Putamen (tissue), 1 donor: ENCODE measurements around the gene WNT3.
"Not testable (repeated sequence)": the region's sequence is repeated elsewhere in the genome, so short reads cannot be mapped to it uniquely, and the experiment has no call there.

Source experiments
- DNase-seq: peaks from one replicate; pipeline ENCODE4 v3.0.0-alpha.2; 2016; ENCODE audit warnings: low spot score

WNT3 gene

DNA sequence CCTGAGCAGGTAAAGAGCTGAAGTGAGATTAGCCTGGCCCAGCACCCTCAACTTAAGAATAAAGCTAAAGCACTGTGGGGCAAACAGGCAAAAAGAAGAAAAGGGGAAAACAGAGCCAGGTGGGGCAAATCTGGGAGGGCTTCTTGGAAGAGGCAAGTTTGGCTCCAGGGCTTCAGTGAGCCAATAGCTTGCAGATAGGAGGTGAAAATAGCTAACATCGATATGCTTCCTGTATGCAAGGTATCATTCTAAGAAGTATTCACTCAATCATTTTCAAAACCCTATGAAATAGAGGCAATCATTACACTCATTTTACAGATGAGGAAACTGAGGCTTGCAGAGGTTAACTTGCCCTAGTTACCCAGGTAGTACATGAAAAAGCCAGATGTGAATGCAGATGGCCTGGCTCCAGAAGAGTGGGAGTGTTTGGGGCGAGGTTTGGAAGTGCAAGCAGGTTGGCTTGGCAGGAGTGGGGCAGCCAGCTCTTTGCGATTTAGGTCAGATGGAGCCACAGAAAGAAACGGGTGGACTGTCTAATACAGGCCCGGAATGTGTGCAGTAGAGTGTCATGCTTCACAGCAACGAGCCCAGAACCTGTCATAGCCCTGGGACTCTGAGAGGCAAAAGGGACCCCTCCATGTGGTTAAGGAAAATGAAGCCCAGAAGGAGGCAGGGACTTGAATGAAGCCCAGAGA lies 5.7 kb downstream of the WNT3 start:
- no peak for DNase-seq

DNA sequence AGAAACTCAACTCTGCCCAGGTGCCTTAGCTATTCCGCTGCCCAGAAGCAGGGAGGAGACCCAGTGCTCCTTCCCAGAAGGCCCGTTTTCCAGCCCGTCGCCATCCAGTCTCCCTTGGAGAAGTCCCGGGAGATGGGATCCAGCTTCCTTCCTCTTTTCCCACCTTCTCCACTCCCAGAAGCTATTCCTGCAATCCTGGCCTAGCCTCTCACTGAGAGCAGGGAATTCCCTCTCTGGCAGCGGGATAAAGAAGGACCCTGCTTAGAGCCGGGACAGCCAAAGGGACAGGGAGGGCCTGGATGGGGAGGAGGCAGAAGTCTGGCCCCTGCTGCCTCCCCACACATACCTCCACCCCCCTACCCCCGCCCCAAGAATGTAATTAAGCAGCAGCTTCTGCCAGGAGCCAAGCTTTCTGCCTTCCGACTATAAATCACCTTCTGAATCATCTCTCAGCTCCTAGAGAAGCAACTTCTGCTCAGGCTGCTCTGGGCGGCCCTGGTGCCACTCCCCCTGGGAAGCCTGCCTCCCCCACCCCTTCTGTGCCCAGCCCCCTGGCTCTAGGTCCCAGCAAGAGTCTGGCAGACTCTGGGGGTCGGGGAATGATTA lies 6.4 kb downstream of the WNT3 start:
- no peak for DNase-seq

DNA sequence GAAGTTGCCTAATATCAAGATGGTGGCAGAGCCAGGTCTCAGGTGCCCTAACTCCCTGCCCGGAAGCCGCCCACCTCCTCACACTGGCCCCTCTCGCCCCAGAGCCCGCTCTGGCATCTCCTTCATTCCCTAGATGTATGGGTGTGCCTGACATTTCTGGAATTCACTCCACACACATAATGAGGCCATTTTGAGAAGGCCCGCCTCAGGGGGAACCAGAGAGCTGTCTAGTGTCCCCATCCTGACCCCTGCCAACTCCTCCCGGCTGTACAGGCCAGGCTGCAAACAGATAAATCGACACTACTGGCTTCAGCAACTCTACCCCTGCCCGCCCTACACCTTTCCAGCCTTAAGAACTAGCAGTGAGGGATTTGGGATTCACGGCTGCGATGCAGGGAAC lies 7.7 kb downstream of the WNT3 start:
- DNase-seq: no peak

DNA sequence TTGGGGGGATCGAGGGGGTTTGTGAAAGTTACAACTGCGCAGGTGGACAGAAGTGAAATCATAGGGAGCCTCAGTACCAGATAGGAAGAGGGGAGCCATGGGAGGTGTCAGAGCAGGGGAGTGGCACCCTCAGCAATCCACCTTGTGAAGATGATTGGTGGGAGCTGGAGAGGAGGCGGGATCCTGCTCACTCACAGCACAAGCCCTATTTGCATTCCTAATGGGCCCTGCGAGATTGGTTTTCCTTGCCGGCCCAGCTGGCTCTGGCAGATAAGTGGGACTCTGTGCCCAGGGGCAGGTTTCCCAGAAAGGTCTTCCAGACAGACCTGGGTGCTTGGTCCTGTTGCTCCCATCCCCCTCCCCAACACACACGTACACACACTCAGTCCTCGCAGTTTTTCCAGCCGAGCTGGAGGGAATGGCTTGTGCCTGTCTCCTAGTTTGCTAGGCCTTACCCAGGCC lies 9.4 kb downstream of the WNT3 start:
- DNase-seq: no peak

DNA sequence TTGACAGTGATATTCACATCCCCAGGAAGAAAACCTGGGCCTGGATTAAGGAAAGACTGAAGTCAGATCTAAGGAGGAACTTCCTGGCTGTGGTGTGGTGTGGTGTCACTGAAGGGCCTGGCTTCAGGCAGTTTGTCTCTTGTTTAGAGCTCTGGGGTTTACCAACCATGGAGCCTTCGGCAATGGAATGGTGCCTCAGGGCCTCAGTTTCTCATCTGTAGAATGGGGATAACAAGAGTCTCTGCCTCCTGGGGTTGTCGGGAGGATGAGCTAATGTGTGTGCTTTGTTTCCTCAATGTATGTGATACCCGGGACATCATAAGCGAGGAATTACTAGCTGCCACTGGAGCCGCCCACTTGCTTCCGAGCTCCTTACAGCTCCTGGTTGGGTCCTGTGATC lies 12.7 kb downstream of the WNT3 start:
- DNase-seq: no peak

DNA sequence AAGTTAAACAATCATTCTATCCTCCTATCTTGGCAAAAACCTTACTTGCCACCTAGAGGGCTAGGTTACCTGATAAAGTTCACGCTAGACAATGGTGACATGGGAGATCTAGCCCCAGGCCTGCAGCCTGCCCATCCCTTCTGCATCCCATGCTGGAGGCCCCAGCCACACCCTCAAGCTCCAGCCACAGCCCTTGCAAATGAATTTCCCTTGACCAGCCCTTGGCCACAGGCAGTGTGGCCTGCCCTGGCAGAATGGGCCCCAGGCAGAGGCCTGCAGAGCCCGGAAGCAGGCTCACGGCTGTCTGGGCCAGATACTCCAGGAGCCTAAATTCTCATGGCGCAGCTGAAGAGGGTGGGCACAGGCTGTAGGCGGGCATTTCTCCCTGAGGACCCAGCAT lies 14.9 kb downstream of the WNT3 start:
- DNase-seq: no peak

DNA sequence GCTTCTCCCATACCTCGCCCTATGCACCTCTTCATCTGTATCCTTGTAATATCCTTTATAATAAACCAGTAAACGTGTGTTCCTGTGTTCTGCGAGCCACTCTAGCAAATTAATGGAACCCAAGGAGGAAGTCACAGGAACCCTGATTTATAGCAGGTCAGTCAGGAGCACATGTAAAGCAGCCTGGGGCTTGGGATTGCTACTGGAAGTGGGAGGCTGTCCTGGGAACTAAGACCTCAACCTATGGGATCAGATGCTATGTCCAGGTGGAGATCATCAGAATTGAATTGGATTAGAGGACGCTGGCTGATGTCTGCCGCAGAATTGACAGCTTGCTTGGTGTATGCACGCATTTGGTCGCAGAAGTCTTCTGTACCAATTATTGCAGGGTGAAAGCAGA lies 15.7 kb downstream of the WNT3 start:
- no peak for DNase-seq

DNA sequence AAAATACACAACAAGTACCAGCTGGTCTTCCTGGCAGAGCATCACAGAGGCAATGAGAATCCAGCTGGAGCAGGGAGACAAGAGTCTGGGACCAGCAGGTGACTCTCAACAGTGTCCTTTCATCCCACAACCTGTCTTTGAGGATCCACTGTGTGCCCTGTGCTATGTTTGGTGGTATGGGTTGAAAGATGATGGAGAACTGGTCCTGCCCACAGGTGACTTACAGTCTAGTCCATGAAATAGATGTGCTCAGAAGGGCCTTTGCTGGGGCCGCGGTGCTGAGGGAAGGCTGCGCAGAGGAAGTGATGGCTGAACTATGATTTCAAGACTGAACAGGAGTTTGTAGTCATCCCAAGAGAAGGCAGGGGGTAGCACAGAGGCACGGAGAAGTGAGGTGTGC lies 17.9 kb downstream of the WNT3 start:
- no peak for DNase-seq

DNA sequence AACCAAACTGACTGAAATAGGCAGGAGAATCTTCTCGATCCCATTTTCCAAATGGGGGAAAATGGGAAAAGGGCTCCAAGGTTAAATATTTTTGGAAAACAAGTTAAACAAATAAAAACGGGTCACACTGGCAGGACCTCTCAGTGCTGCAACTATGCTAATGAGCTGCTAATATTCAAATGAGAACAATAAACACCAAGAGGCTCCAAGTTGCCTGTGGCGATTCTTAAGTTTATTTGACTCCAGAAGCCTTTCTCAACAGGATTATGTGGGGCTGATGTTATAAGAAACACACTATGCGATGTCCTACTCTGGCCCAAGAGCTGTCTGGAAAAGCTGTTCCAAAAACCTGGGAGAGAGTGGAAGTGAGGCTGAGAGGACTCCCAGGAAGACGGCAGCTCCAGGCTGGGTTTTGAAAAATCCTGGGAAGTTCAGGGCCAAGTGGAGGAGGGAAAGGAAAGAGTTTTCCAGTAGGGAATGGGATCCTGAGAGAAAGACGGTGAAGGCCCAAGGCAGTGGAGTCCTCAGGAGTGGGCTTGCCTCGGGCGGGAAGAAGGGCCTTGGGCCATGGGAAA lies 21.4 kb downstream of the WNT3 start:
- DNase-seq: no peak

DNA sequence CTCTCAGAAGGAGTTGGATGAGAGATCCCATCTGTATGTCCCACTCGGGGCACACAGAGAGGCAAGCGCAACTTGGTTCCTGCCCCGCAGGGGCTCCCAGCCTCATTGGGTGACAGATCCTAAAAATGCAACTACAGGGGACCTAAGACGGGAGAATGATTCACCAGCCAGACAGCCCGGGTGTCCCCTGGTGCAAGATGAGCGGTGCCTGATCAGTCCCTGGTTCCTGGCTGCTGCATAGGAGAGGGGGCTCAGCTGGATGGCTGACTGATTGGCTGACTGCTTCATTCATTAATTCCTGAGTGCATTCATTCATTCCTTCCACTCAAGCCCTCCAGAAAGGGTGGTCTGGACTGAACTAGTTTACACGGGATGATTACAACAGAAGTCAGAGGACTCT lies 22.0 kb downstream of the WNT3 start:
- no peak for DNase-seq

DNA sequence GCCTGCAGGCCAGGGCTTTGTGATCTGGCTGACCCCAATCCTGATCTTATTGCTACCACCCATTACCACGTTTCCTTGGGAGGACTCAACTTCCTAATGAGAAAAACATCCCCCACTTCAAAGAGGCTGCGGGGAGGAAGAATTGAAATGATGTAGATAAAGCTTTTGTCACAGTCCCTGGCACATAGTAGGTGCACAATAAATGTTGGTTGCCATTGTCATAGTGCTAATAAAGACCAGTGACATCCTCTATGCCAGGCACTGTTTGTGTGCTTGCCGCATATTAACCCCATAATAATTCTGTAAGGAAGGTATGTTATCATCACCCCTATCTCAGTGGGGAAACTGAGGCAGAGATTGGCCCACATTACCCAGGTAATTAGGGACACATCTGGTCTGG lies 22.4 kb downstream of the WNT3 start:
- DNase-seq: no peak

DNA sequence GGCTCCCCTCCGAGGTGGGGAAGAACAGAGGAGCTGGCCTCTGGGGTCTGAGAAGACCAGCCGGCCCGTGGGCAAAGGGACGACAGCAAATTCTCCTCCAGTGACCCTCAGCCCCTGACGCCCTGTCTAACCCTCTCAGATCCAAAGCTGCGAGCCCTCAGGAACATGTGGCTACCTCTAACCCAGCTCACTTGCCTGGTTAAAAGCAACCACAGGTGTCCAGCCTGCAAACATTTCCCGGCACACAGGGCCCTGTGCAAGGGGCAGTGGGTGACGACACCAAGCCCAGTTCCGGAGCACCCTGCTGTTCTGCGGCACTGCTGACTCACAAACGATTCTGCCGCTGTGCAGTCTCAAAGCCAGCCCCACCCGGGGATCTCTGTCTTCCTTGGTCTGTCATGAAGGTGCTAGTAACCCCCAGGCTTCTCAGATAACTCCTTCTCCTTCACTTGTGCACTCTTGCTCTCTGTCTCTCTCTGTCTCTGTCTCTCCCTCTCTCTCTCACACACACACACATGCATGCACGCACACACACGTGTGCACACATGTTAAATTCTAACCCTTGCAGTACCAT lies 23.0 kb downstream of the WNT3 start:
- no peak for DNase-seq

DNA sequence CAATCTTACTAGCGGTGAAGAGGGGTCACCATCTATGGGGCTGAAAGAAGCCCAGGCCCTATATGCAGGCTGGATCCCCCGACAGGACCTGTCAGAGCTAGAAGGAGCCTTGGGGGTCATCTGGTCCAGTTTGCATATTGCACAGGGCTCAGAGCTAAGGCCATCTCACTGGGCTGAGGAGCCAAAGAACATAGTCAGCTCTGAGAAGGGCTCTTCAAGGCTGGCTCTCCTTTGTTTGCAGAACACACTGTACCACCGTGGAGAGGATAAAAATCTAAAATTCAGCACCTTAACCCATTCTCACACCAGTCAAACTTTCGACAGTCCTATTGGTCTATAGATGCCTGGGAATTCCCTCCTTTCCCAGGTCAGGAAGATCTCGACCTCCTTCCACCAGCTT lies 24.2 kb downstream of the WNT3 start:
- DNase-seq: no peak

DNA sequence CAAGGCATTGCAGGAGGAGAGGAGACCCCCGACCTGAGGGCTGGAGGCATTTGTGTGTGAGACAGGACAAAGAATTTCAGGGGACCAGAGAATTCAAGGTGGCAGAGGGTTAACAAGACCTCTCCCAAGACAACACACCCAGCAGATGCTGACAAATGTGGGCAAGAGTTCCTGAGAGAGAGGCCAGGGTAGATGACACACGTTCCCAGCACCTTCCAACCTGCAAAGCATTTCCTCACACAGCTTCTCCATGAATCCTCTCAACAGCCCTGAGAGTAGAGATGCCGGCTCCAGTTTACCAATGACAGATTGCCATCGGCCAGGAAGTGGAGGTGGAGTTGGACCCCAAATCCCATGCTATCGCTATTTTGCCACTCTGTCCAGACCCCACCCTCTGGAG lies 25.0 kb downstream of the WNT3 start:
- DNase-seq: no peak

DNA sequence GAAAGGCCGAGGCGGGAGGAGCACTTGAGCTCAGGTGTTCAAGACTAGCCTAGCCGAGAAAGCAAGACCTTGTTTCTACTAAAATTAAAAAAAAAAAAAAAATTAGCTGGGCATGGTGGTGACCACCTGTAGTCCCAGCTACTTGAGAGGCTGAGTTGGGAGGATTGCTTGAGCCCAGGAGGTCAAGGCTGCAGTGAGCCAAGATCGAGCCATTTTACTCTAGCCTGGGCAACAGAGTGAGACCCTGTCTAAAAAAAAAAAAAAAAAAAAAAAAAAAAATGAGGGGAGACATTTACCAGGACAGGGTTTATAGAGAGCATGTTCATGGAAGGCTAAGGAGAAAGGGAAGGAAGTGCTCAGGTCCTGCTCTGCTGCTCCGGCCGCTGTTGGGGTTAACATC lies 25.5 kb downstream of the WNT3 start:
- not testable (repeated sequence) for DNase-seq

DNA sequence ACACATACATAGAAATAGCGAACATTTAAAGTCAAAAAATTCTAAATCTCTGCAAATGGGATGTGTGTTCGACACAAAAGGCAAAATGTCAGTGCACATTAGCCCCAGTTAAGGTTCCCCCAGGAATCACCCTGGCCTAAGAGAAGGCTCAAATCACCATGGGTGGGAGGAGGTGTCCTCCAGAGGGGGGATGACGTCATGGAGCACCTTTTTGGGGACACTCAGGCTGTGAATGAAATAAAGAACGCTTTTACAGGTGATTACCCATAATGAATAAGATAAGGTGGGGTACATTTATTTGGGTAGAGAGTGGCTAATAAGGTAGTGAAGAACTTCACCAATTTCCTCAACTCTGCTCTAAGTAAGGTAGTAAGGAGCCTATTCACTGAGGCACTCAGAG lies 26.4 kb downstream of the WNT3 start:
- DNase-seq: no peak

DNA sequence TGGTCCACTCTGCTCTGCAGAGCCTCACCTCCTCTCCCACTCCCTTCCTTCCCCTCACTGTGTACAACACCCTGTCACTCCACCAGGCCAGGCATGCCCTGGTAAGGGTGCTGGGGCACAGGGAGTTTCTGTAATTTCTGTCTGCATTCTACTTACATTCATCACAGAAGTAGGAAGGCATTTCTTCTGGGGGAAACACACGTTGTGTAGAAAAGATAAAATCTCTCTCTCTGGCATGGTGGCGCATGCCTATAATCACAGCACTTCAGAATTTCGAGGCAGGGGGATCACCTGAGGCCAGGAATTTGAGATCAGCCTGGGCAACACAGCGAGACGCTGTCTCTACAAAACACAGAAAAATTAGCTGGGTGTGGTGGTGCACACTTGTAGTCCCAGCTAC lies 27.0 kb downstream of the WNT3 start:
- no peak for DNase-seq

DNA sequence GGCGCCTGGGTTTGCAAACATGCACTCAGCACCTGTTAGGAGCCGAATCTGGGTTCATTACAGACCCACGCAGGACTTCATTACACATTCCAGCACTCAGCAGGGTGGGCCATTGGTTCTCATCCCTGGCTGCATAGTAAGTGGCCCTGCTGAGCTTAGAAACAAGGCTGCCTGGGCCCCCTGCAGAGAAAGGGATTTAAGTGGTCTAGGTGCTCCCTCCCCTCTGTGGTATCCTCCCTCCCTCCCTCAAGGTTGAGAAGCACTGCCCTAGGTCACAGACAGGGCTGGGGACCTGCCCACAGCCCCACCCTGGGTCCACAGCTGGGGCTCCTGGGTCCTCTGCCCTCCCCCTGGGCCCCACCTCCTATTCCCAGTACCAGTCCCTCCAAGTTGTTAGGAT lies 28.3 kb downstream of the WNT3 start:
- DNase-seq: no peak

DNA sequence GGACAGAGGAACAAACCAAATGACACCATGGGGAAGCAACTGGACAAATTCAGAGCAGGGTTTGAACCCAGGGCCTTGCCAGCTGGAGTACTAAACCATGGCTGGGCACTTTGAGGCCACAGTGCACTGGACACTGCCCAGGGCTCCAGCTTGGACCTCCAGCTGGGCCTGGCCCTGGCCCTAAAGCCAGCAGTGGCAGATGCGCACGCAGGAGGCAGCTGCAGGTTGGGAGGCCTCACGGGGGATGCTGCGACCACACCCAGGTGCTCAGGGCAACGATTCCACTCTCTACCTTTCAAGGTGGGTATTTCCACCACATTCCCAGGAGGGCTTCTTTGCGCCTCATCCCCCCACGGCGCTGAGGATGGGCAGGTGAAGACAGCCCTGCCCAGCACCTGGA lies 28.9 kb downstream of the WNT3 start:
- DNase-seq: no peak

DNA sequence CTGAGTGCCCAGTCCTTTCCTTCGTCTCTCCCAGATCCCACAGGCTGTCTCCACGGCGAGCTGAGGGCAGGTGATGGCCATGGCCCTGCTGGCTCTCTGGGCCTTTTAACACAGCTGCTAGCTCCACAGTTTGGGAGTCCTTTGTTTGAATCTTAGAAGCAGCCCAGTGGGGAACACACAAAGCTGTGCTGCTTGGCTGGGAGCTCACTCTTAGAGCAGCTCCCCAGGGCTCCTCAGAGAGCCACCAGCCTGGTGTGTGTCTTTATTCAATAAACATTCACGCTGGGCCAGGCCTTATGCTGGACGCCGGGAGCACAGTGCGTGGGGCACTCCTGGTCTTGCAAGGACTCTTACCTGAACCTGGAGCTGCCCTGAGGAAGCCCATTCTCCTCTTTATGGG lies 29.7 kb downstream of the WNT3 start:
- no peak for DNase-seq

DNA sequence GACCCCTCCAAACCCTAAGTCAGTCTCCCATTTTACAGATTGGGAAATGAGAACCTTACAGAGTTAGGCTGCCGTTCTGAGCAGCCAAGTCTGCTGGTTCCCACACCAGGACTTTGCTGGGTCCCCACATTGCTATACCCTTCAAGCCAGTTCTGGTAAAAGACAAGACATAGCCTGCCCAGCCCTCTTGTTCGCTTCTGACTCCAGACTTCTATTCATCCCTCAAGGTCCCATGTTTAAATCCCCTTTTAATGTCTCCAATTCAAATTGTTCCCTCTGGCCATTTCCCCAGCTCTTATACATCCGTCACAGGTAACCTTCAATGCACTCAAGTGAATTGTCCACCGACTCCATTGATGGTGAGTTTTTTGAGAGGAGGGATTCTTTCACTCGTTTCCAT lies 30.2 kb downstream of the WNT3 start:
- DNase-seq: no peak

DNA sequence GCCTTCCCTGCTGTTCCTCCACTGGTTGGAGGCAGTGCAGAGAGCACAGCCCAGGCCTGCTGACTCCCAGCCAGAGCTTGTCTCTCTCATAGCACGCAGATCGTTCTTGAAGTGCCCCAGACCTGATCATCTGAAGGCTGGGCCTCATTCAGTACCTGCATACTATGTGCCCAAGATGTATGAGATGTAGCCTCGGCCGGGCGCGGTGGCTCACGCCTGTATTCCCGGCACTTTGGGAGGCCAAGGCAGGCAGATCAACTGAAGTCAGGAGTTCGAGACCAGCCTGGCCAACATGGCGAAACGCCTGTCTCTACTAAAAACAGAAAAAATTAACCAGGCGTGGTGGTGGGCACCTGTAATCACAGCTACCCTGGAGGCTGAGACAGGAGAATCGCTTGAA lies 31.0 kb downstream of the WNT3 start:
- no peak for DNase-seq

DNA sequence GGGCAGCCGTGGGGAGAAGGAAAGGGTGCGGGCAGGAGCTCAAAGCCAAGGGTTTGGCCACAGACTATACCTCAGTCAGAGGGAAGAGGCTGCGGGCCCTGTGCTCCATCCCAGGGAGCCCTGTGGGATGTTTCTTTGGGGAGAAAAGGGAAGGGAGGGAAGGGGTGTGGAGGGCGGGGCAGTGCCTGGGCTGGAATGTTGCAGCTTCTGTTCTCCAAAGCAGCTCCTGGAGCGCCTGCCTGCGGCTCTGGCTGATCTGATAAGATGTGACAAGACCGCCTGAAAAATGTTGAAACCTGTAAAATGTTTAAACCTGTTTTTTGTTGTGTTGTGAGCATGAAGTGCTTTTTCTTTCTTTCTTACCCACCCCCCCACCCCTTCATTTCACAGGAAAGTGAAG lies 32.8 kb downstream of the WNT3 start:
- no peak for DNase-seq
